Skeletal muscle tissue (tissue), 4 donors: ENCODE measurements around the gene PTCD3. TPM values are rescaled to one million over a fixed set of nuclear protein-coding genes. Genes with fewer than 3 reads are reported as not detected.

Experiments
- H3K27ac ChIP-seq: one replicate; pipeline ENCODE4 v1.7.0; 2013; ENCODE audit warnings: mild to moderate bottlenecking, low read depth, low read length, inconsistent platforms
- H3K27me3 ChIP-seq, 3 donors: one replicate each; pipeline ENCODE4 v1.7.0; 2013; ENCODE audit warnings: low read length in 3 of 3; ENCODE audit not compliant: control insufficient read depth in 3 of 3, insufficient read depth in 3 of 3
- H3K36me3 ChIP-seq, 3 donors: one replicate each; pipeline ENCODE4 v1.7.0; 2013; ENCODE audit warnings: low read length in 3 of 3; ENCODE audit not compliant: control insufficient read depth in 3 of 3, insufficient read depth in 3 of 3
- H3K4me1 ChIP-seq, 3 donors: one replicate each; pipeline ENCODE4 v1.7.0; 2013; ENCODE audit warnings: low read length in 3 of 3, mild to moderate bottlenecking in 3 of 3; ENCODE audit not compliant: control insufficient read depth in 3 of 3, insufficient read depth in 3 of 3
- H3K4me3 ChIP-seq, 3 donors: one replicate each; pipeline ENCODE4 v1.7.0; 2013; ENCODE audit warnings: low read length in 3 of 3
- H3K9ac ChIP-seq, 3 donors: one replicate each; pipeline ENCODE4 v1.7.0; 2013; ENCODE audit warnings: low read length in 3 of 3, mild to moderate bottlenecking in 3 of 3, moderate library complexity in 2 of 3, low read depth in 1 of 3
- H3K9me3 ChIP-seq, 3 donors: one replicate each; pipeline ENCODE4 v1.7.0; 2013; ENCODE audit warnings: low read length in 3 of 3; ENCODE audit not compliant: control insufficient read depth in 3 of 3
- total RNA-seq: library from RNA; depleted of rRNA; stranded (reverse); fragments of >200 nt; gene quantifications from one replicate; pipeline ENCODE4 v1.2.3, GENCODE V29; 2014
- donor health status: Osteomylitis.

PTCD3 gene
- total RNA-seq, 1 donor from 2014 or later = 87.2 TPM

DNA sequence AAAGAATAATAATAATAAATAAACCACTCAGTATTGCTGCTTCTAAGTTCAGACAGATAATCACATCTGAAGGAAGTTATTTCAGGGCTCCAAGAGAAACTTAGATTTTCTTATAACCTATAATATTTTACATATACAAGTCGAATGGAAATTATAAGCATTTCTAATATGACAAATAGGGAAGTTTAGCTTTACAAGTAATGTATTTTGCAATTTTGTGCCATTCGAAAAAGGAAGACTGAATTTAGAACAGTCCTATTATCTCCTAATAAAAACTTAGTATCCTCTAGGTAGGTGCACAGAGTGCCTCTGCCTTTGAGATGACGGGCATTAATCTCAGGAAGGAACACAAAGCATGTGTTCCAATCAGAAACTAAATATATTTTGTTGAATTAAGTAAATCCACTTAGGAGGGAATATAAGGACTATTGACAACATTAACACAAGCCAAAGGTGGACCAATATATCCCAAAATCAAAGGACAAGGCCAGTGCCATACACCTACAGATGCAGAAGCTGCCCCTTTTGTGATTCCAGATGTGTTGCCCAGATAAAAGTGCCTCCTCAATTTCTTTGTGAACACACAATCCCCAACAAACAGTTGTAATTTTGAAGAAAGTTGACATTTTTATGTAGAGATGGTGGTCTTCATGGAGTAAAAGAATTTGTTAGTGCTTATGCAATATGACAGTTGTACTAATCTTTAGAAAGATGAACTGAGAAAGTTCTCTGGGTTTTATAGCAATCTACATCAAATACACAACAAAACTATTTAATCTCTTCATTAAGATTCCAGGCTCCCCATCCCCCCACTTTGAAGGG lies 36.6 kb downstream of the PTCD3 start:
- Histone ChIP-seq H3K27me3 (no peaks in the 10 kb centered on the region), H3K9me3 (no peaks in the 10 kb centered on the region), H3K27ac (no peak overlapping the region), H3K4me1 (peaks cover 0 to 5% (median 4%) of the 10 kb centered on the region in 3 donors), H3K4me3 (no peak overlapping the region), H3K36me3 (peaks cover 53 to 83% (median 82%) of the 10 kb centered on the region in 3 donors), H3K9ac (no peak overlapping the region)

DNA sequence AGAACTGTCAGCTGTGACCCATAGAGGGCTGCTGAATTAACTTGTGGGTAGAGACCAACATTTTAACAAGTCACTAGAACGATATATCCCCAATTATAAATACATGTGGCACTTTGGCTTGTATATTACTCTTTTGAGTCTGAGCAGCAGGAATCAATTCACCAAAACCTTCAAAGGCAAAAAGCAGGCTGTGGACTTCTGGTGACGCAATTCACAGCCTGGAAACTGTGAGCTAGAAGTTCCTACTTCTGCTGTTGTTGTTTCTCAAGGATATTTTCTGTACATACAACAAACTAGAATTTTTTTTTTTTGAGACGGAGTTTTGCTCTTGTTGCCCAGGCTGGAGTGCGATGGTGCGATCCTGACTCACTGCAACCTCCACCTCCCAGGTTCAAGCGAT lies 37.3 kb downstream of the PTCD3 start:
- Histone ChIP-seq H3K9me3 (no peaks in the 10 kb centered on the region), H3K9ac (no peak overlapping the region), H3K27ac (no peak overlapping the region), H3K4me1 (peaks cover 0 to 5% (median 4%) of the 10 kb centered on the region in 3 donors), H3K36me3 (peaks cover 51 to 82% (median 81%) of the 10 kb centered on the region in 3 donors), H3K27me3 (no peaks in the 10 kb centered on the region), H3K4me3 (no peak overlapping the region)

DNA sequence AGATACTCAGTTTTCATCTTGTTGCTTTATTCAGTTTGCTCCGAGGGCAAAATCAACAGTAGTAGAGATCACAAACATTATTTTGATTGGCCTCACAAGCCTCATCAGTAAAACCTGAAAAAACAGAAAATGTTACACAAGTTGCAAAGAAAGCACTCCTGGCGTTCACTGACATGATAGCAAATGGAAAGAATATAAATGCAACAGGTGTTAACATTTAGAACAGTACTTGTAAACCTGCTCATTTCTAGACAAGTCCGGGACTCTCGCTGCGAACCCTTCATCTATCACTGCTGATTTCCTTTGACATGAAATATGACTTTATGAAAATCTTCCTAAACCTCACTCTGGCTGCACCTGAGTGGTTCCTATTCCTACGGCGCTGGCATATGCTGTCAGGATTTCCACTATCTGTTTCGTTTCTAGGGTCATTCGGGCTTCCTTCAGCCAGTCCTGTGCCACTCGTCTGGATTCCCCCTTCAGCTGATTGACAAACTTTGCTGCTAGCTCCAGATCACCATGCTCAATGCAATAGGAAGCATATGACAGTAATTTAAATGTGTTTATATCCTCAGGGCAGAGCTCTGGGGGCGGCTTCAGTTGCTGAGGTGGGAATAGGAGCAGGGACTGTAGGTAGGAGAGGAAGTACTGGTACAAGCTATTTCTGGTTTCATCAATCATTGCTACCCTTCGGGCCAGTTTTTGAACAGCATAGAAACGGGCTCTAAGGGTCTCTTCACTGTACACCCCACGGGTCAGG lies 38.1 kb downstream of the PTCD3 start:
- H3K4me1 ChIP-seq = peaks cover 0 to 5% (median 4%) of the 10 kb centered on the region in 3 donors
- H3K9ac ChIP-seq = no peak overlapping the region
- no peaks in the 10 kb centered on the region for H3K27me3 ChIP-seq
- no peak overlapping the region for H3K4me3 ChIP-seq
- H3K36me3 ChIP-seq = peaks cover 50 to 82% (median 82%) of the 10 kb centered on the region in 3 donors
- no peak overlapping the region for H3K27ac ChIP-seq
- no peaks in the 10 kb centered on the region for H3K9me3 ChIP-seq

DNA sequence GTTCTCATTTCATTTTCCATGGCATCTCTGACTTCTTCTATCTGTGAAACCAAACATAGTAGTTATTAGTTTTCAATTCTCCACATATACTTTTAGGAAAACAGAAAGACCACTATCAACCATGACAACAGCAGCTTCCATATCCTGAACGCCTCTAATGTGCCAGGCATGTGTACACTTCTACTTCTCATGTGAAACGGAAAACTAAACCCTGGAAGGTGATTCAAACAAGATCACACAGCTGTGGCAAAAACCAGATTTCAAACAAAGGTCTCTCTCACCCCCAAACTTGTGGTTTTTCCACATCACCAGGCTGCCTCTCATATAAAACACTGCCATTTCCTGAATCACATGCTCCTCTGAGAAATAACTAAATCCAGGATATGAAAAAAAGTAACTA lies 41.8 kb downstream of the PTCD3 start:
- no peak overlapping the region for H3K27ac ChIP-seq
- H3K4me1 ChIP-seq = no peaks in the 10 kb centered on the region
- no peaks in the 10 kb centered on the region for H3K27me3 ChIP-seq
- H3K9ac ChIP-seq = no peak overlapping the region
- H3K36me3 ChIP-seq = peaks cover 58 to 79% (median 78%) of the 10 kb centered on the region in 3 donors
- no peaks in the 10 kb centered on the region for H3K9me3 ChIP-seq
- H3K4me3 ChIP-seq = no peak overlapping the region

DNA sequence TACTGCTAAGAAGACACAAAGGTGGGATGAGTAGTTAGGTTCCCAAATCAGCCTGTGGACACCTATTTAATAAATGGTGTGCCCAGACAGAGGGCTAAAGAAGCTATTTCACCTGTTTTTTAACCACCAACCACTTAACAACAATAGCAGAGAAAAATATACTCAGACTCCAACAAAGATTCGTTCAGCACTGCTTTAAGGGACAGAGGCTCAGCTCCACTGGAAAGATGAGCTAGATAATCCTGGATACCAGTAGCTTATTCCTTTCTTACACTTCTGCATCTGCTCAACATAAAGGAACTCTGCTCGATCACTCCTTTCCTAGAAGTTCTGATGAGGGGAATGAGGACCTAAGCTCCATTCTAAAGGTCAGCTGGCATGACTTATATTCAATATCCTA lies 44.5 kb downstream of the PTCD3 start:
- Histone ChIP-seq H3K9me3 (no peaks in the 10 kb centered on the region), H3K36me3 (peaks cover 49 to 65% (median 64%) of the 10 kb centered on the region in 3 donors), H3K27me3 (no peaks in the 10 kb centered on the region), H3K27ac (no peak overlapping the region), H3K9ac (no peak overlapping the region), H3K4me1 (no peaks in the 10 kb centered on the region), H3K4me3 (no peak overlapping the region)

DNA sequence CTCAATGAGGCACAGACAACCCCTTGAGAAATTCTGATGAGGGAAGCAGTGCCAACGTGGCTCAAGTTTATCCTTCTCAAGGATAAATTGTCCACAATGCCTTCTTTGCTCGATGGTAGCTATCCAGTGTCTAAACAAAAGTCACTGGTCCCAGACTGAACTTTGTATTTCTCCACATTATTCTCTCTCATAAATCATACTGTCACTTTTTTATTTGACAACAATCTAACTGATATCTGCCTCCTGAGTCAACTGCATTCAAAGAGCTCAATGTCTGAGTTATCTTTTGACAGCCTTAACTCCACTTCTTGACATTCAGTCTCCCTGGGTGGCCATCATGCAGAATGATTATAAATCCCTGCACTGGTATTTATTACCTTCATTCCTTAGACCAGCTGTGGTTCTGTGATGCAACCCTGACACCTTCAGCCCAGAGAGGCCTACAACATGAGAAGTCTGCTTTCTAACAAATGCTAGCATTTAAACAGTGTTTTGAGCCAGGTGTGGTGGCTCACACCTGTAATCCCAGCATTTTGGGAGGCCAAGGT lies 51.0 kb downstream of the PTCD3 start:
- Histone ChIP-seq H3K36me3 (peaks cover 26 to 58% (median 44%) of the 10 kb centered on the region in 3 donors), H3K4me1 (no peaks in the 10 kb centered on the region), H3K4me3 (no peak overlapping the region), H3K27me3 (no peaks in the 10 kb centered on the region), H3K9me3 (no peaks in the 10 kb centered on the region), H3K9ac (no peak overlapping the region), H3K27ac (no peak overlapping the region)

DNA sequence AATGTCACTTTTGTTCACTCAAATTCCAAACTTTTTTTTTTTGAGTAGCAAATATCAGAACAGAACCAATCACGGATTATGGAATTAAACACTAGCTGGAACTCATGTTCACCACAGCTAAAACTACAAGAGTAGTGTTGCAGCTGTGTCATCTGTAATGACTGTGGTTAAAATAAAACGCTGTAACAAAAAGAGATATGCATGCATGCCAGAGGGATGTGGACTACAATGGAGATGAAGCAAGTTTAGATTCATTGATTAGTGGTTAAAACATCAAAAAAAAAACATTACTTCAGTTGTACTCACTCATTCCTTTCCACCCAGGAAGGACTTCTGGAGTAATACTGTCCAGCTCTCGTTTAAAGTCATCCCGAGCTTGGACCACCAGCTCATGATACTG lies 52.3 kb downstream of the PTCD3 start:
- Histone ChIP-seq H3K9me3 (no peaks in the 10 kb centered on the region), H3K9ac (no peak overlapping the region), H3K36me3 (peaks cover 33 to 64% (median 43%) of the 10 kb centered on the region in 3 donors), H3K27ac (no peak overlapping the region), H3K4me3 (no peak overlapping the region), H3K27me3 (no peaks in the 10 kb centered on the region), H3K4me1 (no peaks in the 10 kb centered on the region)

DNA sequence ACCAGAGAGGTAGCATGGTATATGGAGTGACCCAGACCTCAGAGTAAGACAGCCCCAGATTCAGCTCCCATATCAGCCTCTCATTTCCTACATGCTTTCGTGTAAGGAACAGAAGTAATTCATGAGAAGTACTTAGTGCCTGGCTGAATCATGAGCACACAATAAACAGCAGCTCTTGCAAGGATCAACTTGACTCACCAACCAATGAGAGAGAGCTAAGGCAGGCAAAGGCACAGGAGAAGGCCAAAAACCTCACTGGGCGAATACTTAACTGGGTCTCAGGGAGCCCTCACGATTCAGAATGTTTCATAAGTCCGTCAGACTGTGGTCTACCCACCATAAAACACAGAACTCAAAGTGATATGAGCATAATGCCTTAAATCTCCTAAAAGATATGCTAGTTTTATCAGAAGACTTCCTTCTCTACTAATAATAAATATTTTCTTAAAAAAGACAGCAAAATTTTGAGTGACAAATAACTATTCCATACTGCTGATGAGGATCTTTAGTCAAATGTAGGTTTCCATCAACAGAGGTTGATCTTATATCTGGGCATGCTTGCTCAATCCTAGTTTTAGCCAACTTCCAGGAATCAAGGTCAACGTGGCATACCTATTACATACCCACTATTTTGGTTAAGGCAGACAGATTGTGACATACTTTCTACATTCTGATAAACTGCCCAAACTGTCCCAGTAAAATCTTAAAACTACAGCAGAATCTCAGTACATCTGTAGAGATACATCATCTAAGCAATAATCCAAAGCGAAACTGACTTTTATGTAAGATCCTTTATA lies 54.3 kb downstream of the PTCD3 start:
- Histone ChIP-seq H3K27me3 (no peaks in the 10 kb centered on the region), H3K4me1 (no peaks in the 10 kb centered on the region), H3K36me3 (peaks cover 29 to 69% (median 53%) of the 10 kb centered on the region in 3 donors), H3K9ac (no peak overlapping the region), H3K4me3 (no peak overlapping the region), H3K9me3 (no peaks in the 10 kb centered on the region), H3K27ac (no peak overlapping the region)

DNA sequence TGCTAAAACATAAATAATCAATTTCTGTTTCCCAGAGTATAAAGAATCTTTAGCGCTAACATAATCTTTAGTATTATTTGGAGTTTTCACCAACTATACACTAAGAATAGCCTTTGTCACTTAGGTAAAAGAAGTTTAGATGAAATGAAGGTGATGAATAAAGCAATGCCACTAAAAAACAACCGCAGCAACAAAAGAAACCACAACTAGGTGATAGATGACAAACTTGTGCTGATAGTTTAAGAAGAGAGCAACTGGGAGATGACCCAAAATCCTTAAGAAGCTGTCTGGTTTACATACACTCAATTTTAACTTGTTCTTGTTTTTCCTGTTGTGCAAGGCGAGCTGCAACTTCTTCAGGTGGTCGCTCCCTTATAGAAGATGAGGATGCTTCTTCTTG lies 64.4 kb downstream of the PTCD3 start:
- H3K9ac ChIP-seq = no peak overlapping the region
- peaks cover 18 to 37% (median 36%) of the 10 kb centered on the region in 3 donors for H3K36me3 ChIP-seq
- H3K27me3 ChIP-seq = no peaks in the 10 kb centered on the region
- no peak overlapping the region for H3K4me3 ChIP-seq
- H3K9me3 ChIP-seq = no peaks in the 10 kb centered on the region
- H3K4me1 ChIP-seq = peaks cover 0 to under 1% (median 0%) of the 10 kb centered on the region in 3 donors
- H3K27ac ChIP-seq = no peak overlapping the region
